ENCODE results near the gene MYH15. TPM values are rescaled to one million over a fixed set of nuclear protein-coding genes. Genes with fewer than 3 reads are reported as not detected.

The MYH15 gene
- total and polyA plus RNA-seq, 8 donors = 0.05 to 0.70 (median 0.32) TPM

- Histone ChIP-seq H3K27ac (no peak overlapping the region), H3K9me3 (no peaks in the 10 kb centered on the region), H3K36me3 (no peaks in the 10 kb centered on the region), H3K4me1 (no peaks in the 10 kb centered on the region), H3K4me3 (no peak overlapping the region), H3K27me3 (no peaks in the 10 kb centered on the region)
- ATAC-seq (no peak), DNase-seq (no peak)
- no peak for TF ChIP-seq CTCF (IDR thresholded peaks at IDR 0.05)
- intact Hi-C loops (cut with DNase I) = no loop called here
These were observed 2.5 kb downstream of the MYH15 start for GRCh38 chr3:108507902-108508301.

- DNase-seq (no peak), ATAC-seq (no peak)
- Histone ChIP-seq H3K27ac (no peak overlapping the region), H3K27me3 (no peaks in the 10 kb centered on the region), H3K4me1 (no peaks in the 10 kb centered on the region), H3K4me3 (no peak overlapping the region), H3K36me3 (no peaks in the 10 kb centered on the region), H3K9me3 (no peaks in the 10 kb centered on the region)
- TF ChIP-seq CTCF (IDR thresholded peaks at IDR 0.05) = no peak
- intact Hi-C loops (cut with DNase I) = no loop called here
These were observed 4.6 kb downstream of the MYH15 start for GRCh38 chr3:108505811-108506210.

GRCh38 chr3:108503722-108504121 is 6.7 kb downstream of the MYH15 start:
- H3K4me1 ChIP-seq = no peaks in the 10 kb centered on the region
- H3K4me3 ChIP-seq = no peak overlapping the region
- intact Hi-C loops (cut with DNase I) = no loop called here
- TF ChIP-seq CTCF (IDR thresholded peaks at IDR 0.05) = no peak
- H3K27ac ChIP-seq = no peak overlapping the region
- no peaks in the 10 kb centered on the region for H3K27me3 ChIP-seq
- ATAC-seq = no peak
- no peaks in the 10 kb centered on the region for H3K9me3 ChIP-seq
- H3K36me3 ChIP-seq = no peaks in the 10 kb centered on the region
- no peak for DNase-seq

- Histone ChIP-seq H3K27me3 (no peaks in the 10 kb centered on the region), H3K4me3 (no peak overlapping the region), H3K9me3 (no peaks in the 10 kb centered on the region), H3K36me3 (no peaks in the 10 kb centered on the region), H3K27ac (no peak overlapping the region), H3K4me1 (no peaks in the 10 kb centered on the region)
- ATAC-seq = no peak
- intact Hi-C loops (cut with DNase I) = no loop called here
- TF ChIP-seq CTCF (IDR thresholded peaks at IDR 0.05) = no peak
- no peak for DNase-seq
These were observed 8.9 kb downstream of the MYH15 start for GRCh38 chr3:108501535-108501934.

- no peaks in the 10 kb centered on the region for H3K9me3 ChIP-seq
- no peak overlapping the region for H3K27ac ChIP-seq
- H3K4me3 ChIP-seq = no peak overlapping the region
- intact Hi-C loops (cut with DNase I) = no loop called here
- no peak for ATAC-seq
- H3K27me3 ChIP-seq = no peaks in the 10 kb centered on the region
- H3K36me3 ChIP-seq = no peaks in the 10 kb centered on the region
- DNase-seq = no peak
- no peak for TF ChIP-seq CTCF (IDR thresholded peaks at IDR 0.05)
- no peaks in the 10 kb centered on the region for H3K4me1 ChIP-seq
These were observed 9.7 kb downstream of the MYH15 start for GRCh38 chr3:108500728-108501127.

Measured in left lung (tissue), 10 donors.